NB4 (cell line): Measurements from ENCODE around the gene TAF11L6.
"Not testable (repeated sequence)": the region's sequence is repeated elsewhere in the genome, so short reads cannot be mapped to it uniquely, and the experiment has no call there.

Experiments used
- CTCF ChIP-seq: IDR thresholded peaks from one replicate; pipeline ENCODE4 v1.5.1; 2012; ENCODE audit warnings: low read depth, low read length
- MAX ChIP-seq: IDR thresholded peaks from 2 replicates; pipeline ENCODE4 v1.6.1; 2011; ENCODE audit warnings: low read depth, low read length
- POLR2A ChIP-seq: IDR thresholded peaks from 2 replicates; pipeline ENCODE4 v1.6.1; 2011; ENCODE audit warnings: mild to moderate bottlenecking; ENCODE audit not compliant: insufficient read length; ENCODE audit errors: extremely low read depth

GRCh38 chr5:17526504-17526903 is 2.0 kb upstream of the TAF11L6 start:
- TF ChIP-seq POLR2A, MAX, CTCF: not testable (repeated sequence)
